SK-N-SH treated with all-trans-retinoic acid at 6 μM for 48 hours (cell line): ENCODE data around the gene CTBP2.
A peak's percentile ranks its signal among the peaks of the same experiment; 100 is the strongest.

Experiments used
- ATAC-seq: fragments of 200-7000 bp; cut with Tn5 transposase; 3 replicates; pipeline ENCODE4 v1.9.1; 2020; ENCODE audit warnings: mild to moderate bottlenecking, moderate library complexity
- ARNTL ChIP-seq: fragments of 450-650 bp; formaldehyde crosslinking; IDR thresholded peaks from 2 replicates; pipeline ENCODE4 v1.5.0; 2020; ENCODE audit warnings: low read depth, mild to moderate bottlenecking, moderate library complexity, borderline replicate concordance
- CREB5 ChIP-seq: fragments of 250-450 bp; sonication (Bioruptor Pico); IDR thresholded peaks from 2 replicates; pipeline ENCODE4 v1.5.1; 2020; ENCODE audit warnings: low read depth, mild to moderate bottlenecking, moderate library complexity
- CSDC2 ChIP-seq: fragments of 250-450 bp; sonication (Bioruptor Pico); IDR thresholded peaks from 2 replicates; pipeline ENCODE4 v1.5.0; 2020; ENCODE audit warnings: mild to moderate bottlenecking, moderate library complexity
- CSRNP3 ChIP-seq: fragments of 250-450 bp; sonication (Bioruptor Pico); IDR thresholded peaks from 2 replicates; pipeline ENCODE4 v1.5.1; 2021; ENCODE audit warnings: mild to moderate bottlenecking, moderate library complexity
- ESRRG ChIP-seq: fragments of 250-450 bp; sonication (Bioruptor Pico); IDR thresholded peaks from 2 replicates; pipeline ENCODE4 v1.6.1; 2021; ENCODE audit warnings: mild to moderate bottlenecking
- GLIS3 ChIP-seq: fragments of 250-450 bp; sonication (Bioruptor Pico); IDR thresholded peaks from 2 replicates; pipeline ENCODE4 v1.5.0; 2020; ENCODE audit warnings: mild to moderate bottlenecking, moderate library complexity
- ISL1 ChIP-seq: fragments of 250-450 bp; sonication (Bioruptor Pico); IDR thresholded peaks from 2 replicates; pipeline ENCODE4 v2.1.2; 2022; ENCODE audit warnings: mild to moderate bottlenecking, moderate library complexity
- PATZ1 ChIP-seq: fragments of 250-450 bp; sonication (Bioruptor Pico); IDR thresholded peaks from 2 replicates; pipeline ENCODE4 v1.8.0; 2020; ENCODE audit warnings: mild to moderate bottlenecking, moderate library complexity, borderline replicate concordance
- POU6F1 ChIP-seq: fragments of 250-450 bp; sonication (Bioruptor Pico); IDR thresholded peaks from 2 replicates; pipeline ENCODE4 v1.8.0; 2021; ENCODE audit warnings: low read depth, mild to moderate bottlenecking, moderate library complexity, borderline replicate concordance
- PPARA ChIP-seq: fragments of 250-450 bp; sonication (Bioruptor Pico); IDR thresholded peaks from 2 replicates; pipeline ENCODE4 v1.5.0; 2020; ENCODE audit warnings: mild to moderate bottlenecking, borderline replicate concordance
- RARB ChIP-seq: fragments of 250-450 bp; sonication (Bioruptor Pico); IDR thresholded peaks from 2 replicates; pipeline ENCODE4 v1.8.0; 2021; ENCODE audit warnings: mild to moderate bottlenecking, moderate library complexity
- TCF4 ChIP-seq: fragments of 250-450 bp; sonication (Bioruptor Pico); IDR thresholded peaks from 2 replicates; pipeline ENCODE4 v1.8.0; 2021; ENCODE audit warnings: mild to moderate bottlenecking, moderate library complexity, borderline replicate concordance
- ZC3H10 ChIP-seq: fragments of 250-450 bp; sonication (Bioruptor Pico); IDR thresholded peaks from 2 replicates; pipeline ENCODE4 v1.5.1; 2021; ENCODE audit warnings: mild to moderate bottlenecking, moderate library complexity
- ZFP3 ChIP-seq: fragments of 250-450 bp; sonication (Bioruptor Pico); IDR thresholded peaks from 2 replicates; pipeline ENCODE4 v1.5.0; 2020; ENCODE audit warnings: mild to moderate bottlenecking, moderate library complexity
- ZNF70 ChIP-seq: fragments of 450-650 bp; formaldehyde crosslinking; IDR thresholded peaks from 2 replicates; pipeline ENCODE4 v1.5.0; 2020; ENCODE audit warnings: mild to moderate bottlenecking, moderate library complexity

The CTBP2 gene

GRCh38 chr10:125144693-125145623, 15.4 kb downstream of the CTBP2 start:
- TF ChIP-seq ZC3H10: no peak
- TF ChIP-seq TCF4 (CRISPR knock-in tag): no peak
- no peak for TF ChIP-seq ZNF70 (CRISPR knock-in tag)
- no peak for TF ChIP-seq CREB5 (CRISPR knock-in tag)
- TF ChIP-seq POU6F1 (CRISPR knock-in tag): no peak
- no peak for TF ChIP-seq CSDC2
- no peak for TF ChIP-seq ARNTL (CRISPR knock-in tag)
- ATAC-seq: peak; percentile 64

- no peak for TF ChIP-seq GLIS3 (CRISPR knock-in tag)
- TF ChIP-seq ARNTL (CRISPR knock-in tag): no peak
- TF ChIP-seq CSRNP3: no peak
- TF ChIP-seq ZFP3 (CRISPR knock-in tag): no peak
- no peak for ATAC-seq
Measured at GRCh38 chr10:125144206-125144605, 16.2 kb downstream of the CTBP2 start.

GRCh38 chr10:125142946-125143345, 17.4 kb downstream of the CTBP2 start:
- ATAC-seq: no peak
- TF ChIP-seq GLIS3 (CRISPR knock-in tag) (no peak), PPARA (CRISPR knock-in tag) (no peak), CSRNP3 (no peak), ISL1 (no peak), POU6F1 (CRISPR knock-in tag) (no peak), ESRRG (no peak), PATZ1 (no peak), CREB5 (CRISPR knock-in tag) (no peak), TCF4 (CRISPR knock-in tag) (no peak), RARB (no peak), ZNF70 (CRISPR knock-in tag) (no peak)
